B cell (primary cell): Measurements from ENCODE around the gene EBF3. TPM values are rescaled to one million over a fixed set of nuclear protein-coding genes. Genes with fewer than 3 reads are reported as not detected.

Source experiments
- ATAC-seq: fragments of 200-7000 bp; cut with Tn5 transposase; one replicate; pipeline ENCODE4 v1.10.0; 2021; ENCODE audit warnings: low read depth, mild to moderate bottlenecking, moderate number of reproducible peaks, moderate library complexity
- CTCF ChIA-PET: fragments of 350-600 bp; sonication (Branson Sonifier 250); formaldehyde crosslinking; loops from one replicate; lab custom pipeline; 2021; ENCODE audit warnings: antibody characterized with exemption, inconsistent platforms; lab: Charles Lee
- POLR2A ChIA-PET: fragments of 350-600 bp; sonication (Branson Sonifier 250); formaldehyde crosslinking; loops from one replicate; lab custom pipeline; 2021; ENCODE audit warnings: antibody characterized with exemption; lab: Charles Lee
- DNase-seq: peaks from one replicate; pipeline ENCODE4 v3.0.0; 2013
- H2AFZ ChIP-seq: 2 replicates; pipeline ENCODE4 v1.6.1; 2012; ENCODE audit warnings: mild to moderate bottlenecking, low read depth, low read length; ENCODE audit not compliant: insufficient read depth, poor library complexity, severe bottlenecking
- H3K27ac ChIP-seq, 2 donors: 1 replicate in 1 of 2; 2 replicates in 1 of 2; pipeline ENCODE4 v1.5.1; 2012 to 2013; ENCODE audit warnings: low read length in 2 of 2, mild to moderate bottlenecking in 2 of 2, moderate library complexity in 1 of 2
- H3K27me3 ChIP-seq, 4 experiments: fragments of 200-600 bp in 1 of 4; sonication (generic) in 1 of 4; replicated peaks in 1 of 4; 1 replicate in 2 of 4; 2 replicates in 2 of 4; pipeline versions ENCODE4 v1.6.1 to v1.7.0; 2013 to 2016; ENCODE audit warnings: low read length in 3 of 4, mild to moderate bottlenecking in 2 of 4, mixed read lengths in 1 of 4, moderate library complexity in 1 of 4; ENCODE audit not compliant: insufficient read depth in 4 of 4, control insufficient read depth in 3 of 4; ENCODE audit errors: control extremely low read depth in 1 of 4
- H3K36me3 ChIP-seq, 2 experiments: replicated peaks in 1 of 2; 1 replicate in 1 of 2; 2 replicates in 1 of 2; pipeline versions ENCODE4 v1.6.1 to v1.7.1; 2013; ENCODE audit warnings: low read length in 1 of 2; ENCODE audit not compliant: insufficient read depth in 2 of 2, control insufficient read depth in 1 of 2; ENCODE audit errors: control extremely low read depth in 1 of 2, extremely low read depth in 1 of 2
- H3K4me1 ChIP-seq, 2 donors: fragments of 200-600 bp in 1 of 2; sonication (generic) in 1 of 2; 1 replicate in 1 of 2; 2 replicates in 1 of 2; pipeline versions ENCODE4 v1.5.1 to v1.6.1; 2013 to 2017; ENCODE audit warnings: low read length in 2 of 2; ENCODE audit not compliant: control insufficient read depth in 2 of 2, insufficient read depth in 2 of 2
- H3K4me2 ChIP-seq: replicated peaks from 2 replicates; pipeline ENCODE3; 2012; ENCODE audit warnings: mild to moderate bottlenecking, low read depth, low read length; ENCODE audit not compliant: poor library complexity, severe bottlenecking
- H3K4me3 ChIP-seq, 5 experiments: fragments of 200-600 bp in 1 of 5; sonication (generic) in 1 of 5; 1 replicate in 3 of 5; 2 replicates in 2 of 5; pipeline versions ENCODE4 v1.5.1 to v1.7.0; 2011 to 2016; ENCODE audit warnings: low read length in 4 of 5, mild to moderate bottlenecking in 4 of 5, low read depth in 2 of 5, control low read depth in 1 of 5, moderate library complexity in 1 of 5; ENCODE audit not compliant: insufficient read depth in 1 of 5; ENCODE audit errors: control extremely low read depth in 1 of 5, extremely low read depth in 1 of 5
- H3K79me2 ChIP-seq: fragments of 200-600 bp; sonication (generic); one replicate; pipeline ENCODE4 v1.6.0; 2016; ENCODE audit warnings: low read length; ENCODE audit not compliant: control insufficient read depth, insufficient read depth
- H3K9ac ChIP-seq: fragments of 200-600 bp; sonication (generic); 2 replicates; pipeline ENCODE4 v1.6.1; 2017; ENCODE audit warnings: mild to moderate bottlenecking, low read length, moderate library complexity
- H3K9me3 ChIP-seq, 3 donors: one replicate each; pipeline versions ENCODE4 v1.6.1 to v1.7.1; 2013; ENCODE audit warnings: low read length in 2 of 3; ENCODE audit not compliant: control insufficient read depth in 2 of 3, insufficient read depth in 1 of 3; ENCODE audit errors: control extremely low read depth in 1 of 3
- H4K20me1 ChIP-seq: 2 replicates; pipeline ENCODE4 v1.6.0; 2012; ENCODE audit warnings: mild to moderate bottlenecking, low read length; ENCODE audit not compliant: insufficient read depth, control insufficient read depth, poor library complexity, severe bottlenecking
- H3K27ac Mint-ChIP-seq: one replicate; pipeline ENCODE4 v1.8.0; 2021; ENCODE audit warnings: mixed read lengths
- H3K27me3 Mint-ChIP-seq: one replicate; pipeline ENCODE4 v1.8.0; 2021; ENCODE audit warnings: mixed read lengths
- H3K4me1 Mint-ChIP-seq: one replicate; pipeline ENCODE4 v1.8.0; 2021; ENCODE audit warnings: mixed read lengths
- H3K4me3 Mint-ChIP-seq: one replicate; pipeline ENCODE4 v1.8.0; 2021; ENCODE audit warnings: mixed read lengths
- H3K9me3 Mint-ChIP-seq: one replicate; pipeline ENCODE4 v1.8.0; 2022; ENCODE audit warnings: mixed read lengths; ENCODE audit not compliant: insufficient read depth
- CTCF ChIP-seq: fragments of 200-600 bp; IDR thresholded peaks from one replicate; pipeline ENCODE4 v1.8.0; 2022; ENCODE audit warnings: antibody characterized with exemption, mild to moderate bottlenecking
- EZH2 ChIP-seq: IDR thresholded peaks from 2 replicates; pipeline ENCODE4 v1.6.1; 2012; ENCODE audit warnings: borderline replicate concordance, low read depth, mild to moderate bottlenecking, moderate library complexity, low read length; ENCODE audit not compliant: insufficient read depth, poor library complexity, severe bottlenecking
- WGBS: methylation state at CpG from one replicate; pipeline ENCODE4 v1.1.5; 2013; ENCODE audit warnings: missing lambda C conversion rate; ENCODE audit not compliant: insufficient coverage; 5-methylcytosine and 5-hydroxymethylcytosine counted together
- intact Hi-C: fragments of 100-400 bp; cut with micrococcal nuclease; formaldehyde crosslinking; loops from one replicate; pipeline ENCODE4 v1.10.0; 2022
- polyA plus RNA-seq: library from polyadenylated mRNA; depleted of rRNA; stranded (reverse); fragments of >200 nt; gene quantifications from 2 replicates; pipeline ENCODE4 v1.2.3, GENCODE V29; 2012
- total RNA-seq, 2 donors: library from RNA; stranded (reverse); fragments of 120-200 nt in 1 of 2; gene quantifications; 1 replicate in 1 of 2; 2 replicates in 1 of 2; pipeline versions ENCODE4 v1.2.3 to v1.2.4, GENCODE V29; 2013 to 2022

Gene EBF3
- total and polyA plus RNA-seq, 2 donors (not counting 1 experiment from before 2014, with no cell fraction given): not detected

GRCh38 chr10:130002606-130003005 lies 38.5 kb upstream of the EBF3 start:
- H3K4me1 Mint-ChIP-seq: no peaks in the 10 kb centered on the region
- no peak overlapping the region for H3K27ac Mint-ChIP-seq
- Histone ChIP-seq H3K4me1 (no peaks in the 10 kb centered on the region), H3K79me2 (no peaks in the 10 kb centered on the region), H3K4me2 (no peak overlapping the region), H3K9me3 (peaks cover 0 to 26% (median 3%) of the 10 kb centered on the region in 3 donors), H4K20me1 (no peaks in the 10 kb centered on the region), H3K27me3 (no peaks in the 10 kb centered on the region), H3K27ac (no peak overlapping the region), H3K36me3 (no peaks in the 10 kb centered on the region), H3K9ac (no peak overlapping the region), H3K4me3 (no peak overlapping the region), H2AFZ (no peak overlapping the region)
- ATAC-seq: no peak
- peaks cover 19% of the 10 kb centered on the region for H3K27me3 Mint-ChIP-seq
- ChIA-PET CTCF (no interaction called here), POLR2A (no interaction called here)
- intact Hi-C loops: no loop called here
- no peak overlapping the region for H3K4me3 Mint-ChIP-seq
- 81% methylated on average over 12 of the region's 14 CpGs for WGBS
- peaks cover 3% of the 10 kb centered on the region for H3K9me3 Mint-ChIP-seq
- no peak for DNase-seq
- TF ChIP-seq CTCF (no peak), EZH2 (no peak)

- Mint-ChIP-seq H3K9me3 (peaks cover 7% of the 10 kb centered on the region), H3K4me1 (no peaks in the 10 kb centered on the region), H3K27me3 (peaks cover 16% of the 10 kb centered on the region), H3K27ac (no peak overlapping the region), H3K4me3 (no peak overlapping the region)
- no peak overlapping the region for H3K9ac ChIP-seq
- ChIA-PET CTCF (no interaction called here), POLR2A (no interaction called here)
- TF ChIP-seq CTCF (no peak), EZH2 (no peak)
- H3K79me2 ChIP-seq: no peaks in the 10 kb centered on the region
- 86% methylated on average over 4 of the region's 4 CpGs for WGBS
- DNase-seq (no peak), ATAC-seq (no peak)
- H2AFZ ChIP-seq: no peak overlapping the region
- H3K27ac ChIP-seq: no peak overlapping the region
- no peaks in the 10 kb centered on the region for H3K4me1 ChIP-seq
- H3K4me3 ChIP-seq: no peak overlapping the region
- H3K4me2 ChIP-seq: no peak overlapping the region
- no peaks in the 10 kb centered on the region for H3K27me3 ChIP-seq
- intact Hi-C loops: no loop called here
- no peaks in the 10 kb centered on the region for H3K36me3 ChIP-seq
- H4K20me1 ChIP-seq: no peaks in the 10 kb centered on the region
- H3K9me3 ChIP-seq: peaks cover 0 to 26% (median 3%) of the 10 kb centered on the region in 3 donors
These were observed 36.8 kb upstream of the EBF3 start for GRCh38 chr10:130000918-130001317.
